GM19395 (cell line): ENCODE measurements around the gene PEAR1.

Experiments
- ATAC-seq: cut with Tn5 transposase; IDR thresholded peaks from one replicate; pipeline ENCODE4 v1.9.1; 2021; ENCODE audit warnings: mild to moderate bottlenecking, moderate library complexity; ENCODE audit not compliant: unreplicated experiment

PEAR1 gene

GRCh38 chr1:156958247-156958714, 64.8 kb downstream of the PEAR1 start:
- ATAC-seq, result no peak

GRCh38 chr1:156959414-156959813, 65.9 kb downstream of the PEAR1 start:
- no peak for ATAC-seq

GRCh38 chr1:156959925-156960324, 66.4 kb downstream of the PEAR1 start:
- no peak for ATAC-seq

GRCh38 chr1:156961709-156962108, 68.2 kb downstream of the PEAR1 start:
- no peak for ATAC-seq

GRCh38 chr1:156963621-156964020, 70.1 kb downstream of the PEAR1 start:
- ATAC-seq, result no peak

- no peak for ATAC-seq
Measured at GRCh38 chr1:156964441-156964840, 70.9 kb downstream of the PEAR1 start.
